ENCODE measurements around the gene HEATR9. TPM values are rescaled to one million over a fixed set of nuclear protein-coding genes. Genes with fewer than 3 reads are reported as not detected.

The HEATR9 gene
- total and polyA plus RNA-seq, 2 donors (not counting 3 experiments of a cell fraction or from before 2014, with no cell fraction given), result not detected

DNA sequence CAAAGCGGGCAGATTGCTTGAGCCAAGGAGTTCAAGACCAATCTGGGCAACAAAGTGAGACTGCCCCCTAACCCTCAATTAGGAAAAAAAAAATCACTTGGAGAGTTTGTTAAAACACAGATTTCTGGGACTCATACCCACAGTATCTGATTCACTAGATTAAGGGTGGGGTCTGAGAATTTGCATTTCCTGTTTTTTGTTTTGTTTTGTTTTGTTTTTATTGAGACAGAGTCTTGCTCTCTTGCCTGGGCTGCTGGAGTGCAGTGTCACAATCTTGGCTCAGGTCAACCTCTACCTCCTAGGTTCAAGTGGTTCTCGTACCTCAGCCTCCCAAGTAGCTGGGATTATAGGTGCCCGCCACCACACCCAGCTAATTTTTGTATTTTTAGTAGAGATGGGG is 1.1 kb downstream of the HEATR9 start:
- Histone ChIP-seq H3K9me1 (replicated peaks; ENCODE audit: control insufficient read depth, extremely low read depth, insufficient read depth, low read length) (no peaks in the 10 kb centered on the region), H3K27me3 (ENCODE audit: control insufficient read depth in 2 of 2, insufficient read depth in 2 of 2, low read length in 2 of 2) (no peaks in the 10 kb centered on the region), H3K27ac (ENCODE audit: insufficient read depth, low read depth, low read length) (no peak overlapping the region), H3K79me2 (ENCODE audit: control insufficient read depth, insufficient read depth, low read length) (no peaks in the 10 kb centered on the region), H3K9me3 (replicated peaks; ENCODE audit: control insufficient read depth, insufficient read depth, low read length) (no peaks in the 10 kb centered on the region), H2AFZ (ENCODE audit: low read depth, low read length) (no peak overlapping the region), H4K20me1 (replicated peaks; ENCODE audit: control insufficient read depth, extremely low read depth, insufficient read depth, low read length) (no peaks in the 10 kb centered on the region), H3K4me3 (replicated peaks in 1 of 3; ENCODE audit: insufficient read depth in 1 of 3, low read depth in 1 of 3, low read length in 3 of 3) (no peak overlapping the region), H3K4me1 (ENCODE audit: control insufficient read depth, extremely low read depth, insufficient read depth, low read length) (peaks cover 10% of the 10 kb centered on the region), H3K36me3 (ENCODE audit: control insufficient read depth in 2 of 2, extremely low read depth in 1 of 2, insufficient read depth in 2 of 2, low read length in 2 of 2) (no peaks in the 10 kb centered on the region), H3K9ac (replicated peaks; ENCODE audit: extremely low read depth, insufficient read depth, low read length) (no peak overlapping the region), H3K4me2 (ENCODE audit: insufficient read depth, low read length) (no peak overlapping the region)
- CTCF ChIA-PET, result no interaction called here
- intact Hi-C loops (cut with micrococcal nuclease) (no loop called here), dilution Hi-C loops (cut with MboI; ENCODE audit: extremely low pct_ligation_motif_present, low sequenced_read_pairs) (no loop called here)
- TF ChIP-seq POLR2AphosphoS5 (IDR thresholded peaks at IDR 0.05; ENCODE audit: insufficient read depth, low read depth, low read length) (no peak), MAX (IDR thresholded peaks at IDR 0.05; ENCODE audit: insufficient read depth, insufficient read length) (no peak), JUN (IDR thresholded peaks at IDR 0.05; ENCODE audit: borderline replicate concordance, insufficient read depth, insufficient read length, low read depth) (no peak), GATA2 (IDR thresholded peaks at IDR 0.05; ENCODE audit: insufficient read depth, insufficient read length, low read depth, low read length) (no peak), POLR2A (IDR thresholded peaks at IDR 0.05; ENCODE audit: low read depth, low read length) (no peak), EZH2 (IDR thresholded peaks at IDR 0.05; ENCODE audit: borderline replicate concordance, low read depth, low read length, severe bottlenecking) (no peak), MYC (IDR thresholded peaks at IDR 0.05; ENCODE audit: low read depth, low read length) (no peak), FOS (IDR thresholded peaks at IDR 0.05; ENCODE audit: borderline replicate concordance, insufficient read depth, low read length) (no peak)
- TF ChIP-seq, protein P1, sequence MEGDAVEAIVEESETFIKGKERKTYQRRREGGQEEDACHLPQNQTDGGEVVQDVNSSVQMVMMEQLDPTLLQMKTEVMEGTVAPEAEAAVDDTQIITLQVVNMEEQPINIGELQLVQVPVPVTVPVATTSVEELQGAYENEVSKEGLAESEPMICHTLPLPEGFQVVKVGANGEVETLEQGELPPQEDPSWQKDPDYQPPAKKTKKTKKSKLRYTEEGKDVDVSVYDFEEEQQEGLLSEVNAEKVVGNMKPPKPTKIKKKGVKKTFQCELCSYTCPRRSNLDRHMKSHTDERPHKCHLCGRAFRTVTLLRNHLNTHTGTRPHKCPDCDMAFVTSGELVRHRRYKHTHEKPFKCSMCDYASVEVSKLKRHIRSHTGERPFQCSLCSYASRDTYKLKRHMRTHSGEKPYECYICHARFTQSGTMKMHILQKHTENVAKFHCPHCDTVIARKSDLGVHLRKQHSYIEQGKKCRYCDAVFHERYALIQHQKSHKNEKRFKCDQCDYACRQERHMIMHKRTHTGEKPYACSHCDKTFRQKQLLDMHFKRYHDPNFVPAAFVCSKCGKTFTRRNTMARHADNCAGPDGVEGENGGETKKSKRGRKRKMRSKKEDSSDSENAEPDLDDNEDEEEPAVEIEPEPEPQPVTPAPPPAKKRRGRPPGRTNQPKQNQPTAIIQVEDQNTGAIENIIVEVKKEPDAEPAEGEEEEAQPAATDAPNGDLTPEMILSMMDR (IDR thresholded peaks at IDR 0.05; ENCODE audit: extremely low read depth in 1 of 2, insufficient read depth in 1 of 2, low read depth in 1 of 2, low read length in 2 of 2), result no peak
- BruUV-seq (replicated peaks), result no TSS peak
- POLR2A ChIA-PET, result no interaction called here
- no peak for FAIRE-seq
- no peak for DNase-seq (ENCODE audit: low read depth, low spot score)

All from endothelial cell of umbilical vein (primary cell).